ENCODE measurements around the gene SYNGR3.

DNA sequence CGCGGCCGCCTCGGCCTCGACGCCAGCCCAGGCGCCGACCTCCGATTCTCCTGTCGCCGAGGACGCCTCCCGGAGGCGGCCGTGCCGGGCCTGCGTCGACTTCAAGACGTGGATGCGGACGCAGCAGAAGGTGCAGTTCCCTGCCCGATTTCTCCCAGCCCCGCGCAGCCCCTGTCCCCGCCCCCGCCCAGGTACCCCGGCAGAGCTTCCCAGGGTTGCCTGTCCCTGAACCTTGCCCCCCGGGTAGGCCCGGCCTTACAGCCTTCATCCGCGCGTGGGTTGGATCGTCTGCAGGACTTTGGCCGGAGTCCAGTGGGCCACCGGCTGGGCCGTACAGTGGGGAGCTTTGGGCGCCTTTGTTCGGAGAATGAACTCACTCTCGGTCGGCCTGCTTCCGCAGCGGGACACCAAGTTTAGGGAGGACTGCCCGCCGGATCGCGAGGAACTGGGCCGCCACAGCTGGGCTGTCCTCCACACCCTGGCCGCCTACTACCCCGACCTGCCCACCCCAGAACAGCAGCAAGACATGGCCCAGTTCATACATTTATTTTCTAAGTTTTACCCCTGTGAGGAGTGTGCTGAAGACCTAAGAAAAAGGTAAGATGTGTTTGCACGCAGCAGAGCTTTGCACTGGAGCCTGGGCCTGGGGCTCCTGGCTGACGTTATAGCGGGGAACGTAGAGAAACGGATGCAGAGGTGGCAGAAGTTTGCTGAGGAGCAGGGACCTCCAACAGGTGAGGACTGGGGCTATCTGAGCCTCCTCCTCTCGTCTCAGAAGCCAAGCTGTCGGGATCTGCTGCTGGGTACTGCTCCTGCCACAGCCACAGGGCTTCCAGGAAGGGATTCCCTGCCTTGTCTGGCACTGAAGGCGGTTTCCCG, 5.2 kb upstream of the SYNGR3 start:
- no peak for TF ChIP-seq POLR2A (IDR thresholded peaks at IDR 0.05)
- TF ChIP-seq, protein P1, sequence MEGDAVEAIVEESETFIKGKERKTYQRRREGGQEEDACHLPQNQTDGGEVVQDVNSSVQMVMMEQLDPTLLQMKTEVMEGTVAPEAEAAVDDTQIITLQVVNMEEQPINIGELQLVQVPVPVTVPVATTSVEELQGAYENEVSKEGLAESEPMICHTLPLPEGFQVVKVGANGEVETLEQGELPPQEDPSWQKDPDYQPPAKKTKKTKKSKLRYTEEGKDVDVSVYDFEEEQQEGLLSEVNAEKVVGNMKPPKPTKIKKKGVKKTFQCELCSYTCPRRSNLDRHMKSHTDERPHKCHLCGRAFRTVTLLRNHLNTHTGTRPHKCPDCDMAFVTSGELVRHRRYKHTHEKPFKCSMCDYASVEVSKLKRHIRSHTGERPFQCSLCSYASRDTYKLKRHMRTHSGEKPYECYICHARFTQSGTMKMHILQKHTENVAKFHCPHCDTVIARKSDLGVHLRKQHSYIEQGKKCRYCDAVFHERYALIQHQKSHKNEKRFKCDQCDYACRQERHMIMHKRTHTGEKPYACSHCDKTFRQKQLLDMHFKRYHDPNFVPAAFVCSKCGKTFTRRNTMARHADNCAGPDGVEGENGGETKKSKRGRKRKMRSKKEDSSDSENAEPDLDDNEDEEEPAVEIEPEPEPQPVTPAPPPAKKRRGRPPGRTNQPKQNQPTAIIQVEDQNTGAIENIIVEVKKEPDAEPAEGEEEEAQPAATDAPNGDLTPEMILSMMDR (IDR thresholded peaks at IDR 0.05) = no peak
